B cell (primary cell): ENCODE measurements around the gene AGTPBP1. TPM values are rescaled to one million over a fixed set of nuclear protein-coding genes. Genes with fewer than 3 reads are reported as not detected.

Experiments
- ATAC-seq: fragments of 200-7000 bp; cut with Tn5 transposase; one replicate; pipeline ENCODE4 v1.10.0; 2021; ENCODE audit warnings: low read depth, mild to moderate bottlenecking, moderate number of reproducible peaks, moderate library complexity
- CTCF ChIA-PET: fragments of 350-600 bp; sonication (Branson Sonifier 250); formaldehyde crosslinking; loops from one replicate; lab custom pipeline; 2021; ENCODE audit warnings: antibody characterized with exemption, inconsistent platforms; lab: Charles Lee
- POLR2A ChIA-PET: fragments of 350-600 bp; sonication (Branson Sonifier 250); formaldehyde crosslinking; loops from one replicate; lab custom pipeline; 2021; ENCODE audit warnings: antibody characterized with exemption; lab: Charles Lee
- DNase-seq: peaks from one replicate; pipeline ENCODE4 v3.0.0; 2013
- H2AFZ ChIP-seq: 2 replicates; pipeline ENCODE4 v1.6.1; 2012; ENCODE audit warnings: mild to moderate bottlenecking, low read depth, low read length; ENCODE audit not compliant: insufficient read depth, poor library complexity, severe bottlenecking
- H3K27ac ChIP-seq, 2 donors: 1 replicate in 1 of 2; 2 replicates in 1 of 2; pipeline ENCODE4 v1.5.1; 2012 to 2013; ENCODE audit warnings: low read length in 2 of 2, mild to moderate bottlenecking in 2 of 2, moderate library complexity in 1 of 2
- H3K27me3 ChIP-seq, 4 experiments: fragments of 200-600 bp in 1 of 4; sonication (generic) in 1 of 4; replicated peaks in 1 of 4; 1 replicate in 2 of 4; 2 replicates in 2 of 4; pipeline versions ENCODE4 v1.6.1 to v1.7.0; 2013 to 2016; ENCODE audit warnings: low read length in 3 of 4, mild to moderate bottlenecking in 2 of 4, mixed read lengths in 1 of 4, moderate library complexity in 1 of 4; ENCODE audit not compliant: insufficient read depth in 4 of 4, control insufficient read depth in 3 of 4; ENCODE audit errors: control extremely low read depth in 1 of 4
- H3K36me3 ChIP-seq, 2 experiments: replicated peaks in 1 of 2; 1 replicate in 1 of 2; 2 replicates in 1 of 2; pipeline versions ENCODE4 v1.6.1 to v1.7.1; 2013; ENCODE audit warnings: low read length in 1 of 2; ENCODE audit not compliant: insufficient read depth in 2 of 2, control insufficient read depth in 1 of 2; ENCODE audit errors: control extremely low read depth in 1 of 2, extremely low read depth in 1 of 2
- H3K4me1 ChIP-seq, 2 donors: fragments of 200-600 bp in 1 of 2; sonication (generic) in 1 of 2; 1 replicate in 1 of 2; 2 replicates in 1 of 2; pipeline versions ENCODE4 v1.5.1 to v1.6.1; 2013 to 2017; ENCODE audit warnings: low read length in 2 of 2; ENCODE audit not compliant: control insufficient read depth in 2 of 2, insufficient read depth in 2 of 2
- H3K4me2 ChIP-seq: replicated peaks from 2 replicates; pipeline ENCODE3; 2012; ENCODE audit warnings: mild to moderate bottlenecking, low read depth, low read length; ENCODE audit not compliant: poor library complexity, severe bottlenecking
- H3K4me3 ChIP-seq, 5 experiments: fragments of 200-600 bp in 1 of 5; sonication (generic) in 1 of 5; 1 replicate in 3 of 5; 2 replicates in 2 of 5; pipeline versions ENCODE4 v1.5.1 to v1.7.0; 2011 to 2016; ENCODE audit warnings: low read length in 4 of 5, mild to moderate bottlenecking in 4 of 5, low read depth in 2 of 5, control low read depth in 1 of 5, moderate library complexity in 1 of 5; ENCODE audit not compliant: insufficient read depth in 1 of 5; ENCODE audit errors: control extremely low read depth in 1 of 5, extremely low read depth in 1 of 5
- H3K79me2 ChIP-seq: fragments of 200-600 bp; sonication (generic); one replicate; pipeline ENCODE4 v1.6.0; 2016; ENCODE audit warnings: low read length; ENCODE audit not compliant: control insufficient read depth, insufficient read depth
- H3K9ac ChIP-seq: fragments of 200-600 bp; sonication (generic); 2 replicates; pipeline ENCODE4 v1.6.1; 2017; ENCODE audit warnings: mild to moderate bottlenecking, low read length, moderate library complexity
- H3K9me3 ChIP-seq, 3 donors: one replicate each; pipeline versions ENCODE4 v1.6.1 to v1.7.1; 2013; ENCODE audit warnings: low read length in 2 of 3; ENCODE audit not compliant: control insufficient read depth in 2 of 3, insufficient read depth in 1 of 3; ENCODE audit errors: control extremely low read depth in 1 of 3
- H4K20me1 ChIP-seq: 2 replicates; pipeline ENCODE4 v1.6.0; 2012; ENCODE audit warnings: mild to moderate bottlenecking, low read length; ENCODE audit not compliant: insufficient read depth, control insufficient read depth, poor library complexity, severe bottlenecking
- H3K27ac Mint-ChIP-seq: one replicate; pipeline ENCODE4 v1.8.0; 2021; ENCODE audit warnings: mixed read lengths
- H3K27me3 Mint-ChIP-seq: one replicate; pipeline ENCODE4 v1.8.0; 2021; ENCODE audit warnings: mixed read lengths
- H3K4me1 Mint-ChIP-seq: one replicate; pipeline ENCODE4 v1.8.0; 2021; ENCODE audit warnings: mixed read lengths
- H3K4me3 Mint-ChIP-seq: one replicate; pipeline ENCODE4 v1.8.0; 2021; ENCODE audit warnings: mixed read lengths
- H3K9me3 Mint-ChIP-seq: one replicate; pipeline ENCODE4 v1.8.0; 2022; ENCODE audit warnings: mixed read lengths; ENCODE audit not compliant: insufficient read depth
- EZH2 ChIP-seq: IDR thresholded peaks from 2 replicates; pipeline ENCODE4 v1.6.1; 2012; ENCODE audit warnings: borderline replicate concordance, low read depth, mild to moderate bottlenecking, moderate library complexity, low read length; ENCODE audit not compliant: insufficient read depth, poor library complexity, severe bottlenecking
- WGBS: methylation state at CpG from one replicate; pipeline ENCODE4 v1.1.5; 2013; ENCODE audit warnings: missing lambda C conversion rate; ENCODE audit not compliant: insufficient coverage; 5-methylcytosine and 5-hydroxymethylcytosine counted together
- intact Hi-C: fragments of 100-400 bp; cut with micrococcal nuclease; formaldehyde crosslinking; loops from one replicate; pipeline ENCODE4 v1.10.0; 2022
- polyA plus RNA-seq: library from polyadenylated mRNA; depleted of rRNA; stranded (reverse); fragments of >200 nt; gene quantifications from 2 replicates; pipeline ENCODE4 v1.2.3, GENCODE V29; 2012
- total RNA-seq, 2 donors: library from RNA; stranded (reverse); fragments of 120-200 nt in 1 of 2; gene quantifications; 1 replicate in 1 of 2; 2 replicates in 1 of 2; pipeline versions ENCODE4 v1.2.3 to v1.2.4, GENCODE V29; 2013 to 2022
- TF ChIP-seq, protein P1 (sequence below): fragments of 200-600 bp; IDR thresholded peaks from one replicate; pipeline ENCODE4 v1.8.0; 2022; ENCODE audit warnings: antibody characterized with exemption, mild to moderate bottlenecking

The AGTPBP1 gene
- total and polyA plus RNA-seq, 2 donors (not counting 1 experiment from before 2014, with no cell fraction given) = 7.5 to 33.1 TPM

DNA sequence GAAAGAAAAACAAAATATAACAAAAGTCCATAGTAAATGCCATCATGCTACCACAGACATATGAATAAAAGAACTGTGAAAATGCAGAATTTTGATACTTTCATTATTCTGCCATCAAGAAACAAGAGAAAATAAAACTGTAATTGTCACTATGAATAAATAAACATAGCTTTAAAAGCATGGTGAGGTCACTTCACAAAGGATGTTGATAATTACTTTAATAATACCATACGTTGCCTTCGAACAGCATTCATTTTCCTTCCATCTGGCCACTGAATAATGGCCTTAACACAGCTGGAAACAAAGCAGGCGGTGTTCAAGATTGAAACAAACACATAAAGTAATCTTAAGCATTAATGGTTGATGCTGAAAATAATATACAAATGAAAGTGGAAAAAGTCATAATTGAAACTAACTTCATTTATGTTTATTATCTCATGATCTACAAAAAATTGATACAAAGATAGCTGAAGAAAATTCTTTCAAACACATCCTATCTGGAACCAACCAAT is 102.0 kb downstream of the AGTPBP1 start:
- no peak for DNase-seq
- H3K27ac ChIP-seq = no peak overlapping the region
- ChIA-PET POLR2A (no interaction called here), CTCF (interaction anchor here (0.9 kb wide), 1 partner anchor 1243 kb away, joined by 3 read pairs; no protein-coding TSS in a partner anchor)
- Mint-ChIP-seq H3K9me3 (no peaks in the 10 kb centered on the region), H3K4me3 (no peak overlapping the region), H3K4me1 (no peaks in the 10 kb centered on the region), H3K27ac (no peak overlapping the region), H3K27me3 (no peaks in the 10 kb centered on the region)
- no peak overlapping the region for H3K9ac ChIP-seq
- no peak for ATAC-seq
- H3K27me3 ChIP-seq = no peaks in the 10 kb centered on the region
- no peak overlapping the region for H2AFZ ChIP-seq
- H3K4me2 ChIP-seq = no peak overlapping the region
- H3K4me3 ChIP-seq = no peak overlapping the region
- H3K79me2 ChIP-seq = no peaks in the 10 kb centered on the region
- no peaks in the 10 kb centered on the region for H3K4me1 ChIP-seq
- intact Hi-C loops = no loop called here
- no peaks in the 10 kb centered on the region for H3K9me3 ChIP-seq
- no peak for TF ChIP-seq EZH2
- TF ChIP-seq, protein P1, sequence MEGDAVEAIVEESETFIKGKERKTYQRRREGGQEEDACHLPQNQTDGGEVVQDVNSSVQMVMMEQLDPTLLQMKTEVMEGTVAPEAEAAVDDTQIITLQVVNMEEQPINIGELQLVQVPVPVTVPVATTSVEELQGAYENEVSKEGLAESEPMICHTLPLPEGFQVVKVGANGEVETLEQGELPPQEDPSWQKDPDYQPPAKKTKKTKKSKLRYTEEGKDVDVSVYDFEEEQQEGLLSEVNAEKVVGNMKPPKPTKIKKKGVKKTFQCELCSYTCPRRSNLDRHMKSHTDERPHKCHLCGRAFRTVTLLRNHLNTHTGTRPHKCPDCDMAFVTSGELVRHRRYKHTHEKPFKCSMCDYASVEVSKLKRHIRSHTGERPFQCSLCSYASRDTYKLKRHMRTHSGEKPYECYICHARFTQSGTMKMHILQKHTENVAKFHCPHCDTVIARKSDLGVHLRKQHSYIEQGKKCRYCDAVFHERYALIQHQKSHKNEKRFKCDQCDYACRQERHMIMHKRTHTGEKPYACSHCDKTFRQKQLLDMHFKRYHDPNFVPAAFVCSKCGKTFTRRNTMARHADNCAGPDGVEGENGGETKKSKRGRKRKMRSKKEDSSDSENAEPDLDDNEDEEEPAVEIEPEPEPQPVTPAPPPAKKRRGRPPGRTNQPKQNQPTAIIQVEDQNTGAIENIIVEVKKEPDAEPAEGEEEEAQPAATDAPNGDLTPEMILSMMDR = no peak
- H4K20me1 ChIP-seq = no peaks in the 10 kb centered on the region
- peaks cover 3 to 8% of the 10 kb centered on the region in 2 experiments for H3K36me3 ChIP-seq
- WGBS = no CpG with 5 or more reads among the region's 3 CpGs

DNA sequence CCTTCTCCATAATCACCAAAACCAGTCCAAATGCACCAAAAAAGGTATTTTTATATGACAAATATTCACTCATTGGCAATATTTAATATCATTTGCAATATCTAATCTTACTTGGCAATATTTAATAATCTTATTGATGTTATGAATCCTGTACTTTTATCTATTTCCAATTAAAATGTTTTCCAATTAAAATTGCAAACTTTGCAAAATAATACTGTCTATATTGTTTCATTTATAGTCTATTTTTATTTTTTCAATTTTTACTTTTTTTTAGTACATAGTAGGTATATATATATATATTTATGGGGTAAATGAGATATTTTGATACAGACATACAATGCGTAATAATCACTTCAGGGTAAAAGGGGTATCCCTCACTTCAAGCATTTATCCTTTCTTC is 109.9 kb downstream of the AGTPBP1 start:
- H3K27me3 ChIP-seq = no peaks in the 10 kb centered on the region
- peaks cover 2 to 10% of the 10 kb centered on the region in 2 experiments for H3K36me3 ChIP-seq
- no peak overlapping the region for H3K4me3 ChIP-seq
- H3K79me2 ChIP-seq = no peaks in the 10 kb centered on the region
- ATAC-seq (no peak), DNase-seq (no peak)
- Mint-ChIP-seq H3K4me1 (no peaks in the 10 kb centered on the region), H3K4me3 (no peak overlapping the region), H3K27ac (no peak overlapping the region), H3K9me3 (no peaks in the 10 kb centered on the region), H3K27me3 (no peaks in the 10 kb centered on the region)
- H3K9ac ChIP-seq = no peak overlapping the region
- WGBS = no CpG with 5 or more reads among the region's 1 CpG
- ChIA-PET POLR2A (no interaction called here), CTCF (no interaction called here)
- no peak overlapping the region for H2AFZ ChIP-seq
- no peak overlapping the region for H3K4me2 ChIP-seq
- no peak overlapping the region for H3K27ac ChIP-seq
- no peaks in the 10 kb centered on the region for H3K4me1 ChIP-seq
- intact Hi-C loops = no loop called here
- no peaks in the 10 kb centered on the region for H3K9me3 ChIP-seq
- TF ChIP-seq, protein P1 = no peak
- TF ChIP-seq EZH2 = no peak
- no peaks in the 10 kb centered on the region for H4K20me1 ChIP-seq
